ENCODE data around the gene SSR2. TPM values are rescaled to one million over a fixed set of nuclear protein-coding genes. Genes with fewer than 3 reads are reported as not detected.

Gene SSR2
- total and polyA plus RNA-seq, 2 experiments from 2014 or later, result 136 to 291 TPM

- peak; percentile 97 for DNase-seq (ENCODE audit: low spot score)
- peak; percentile 71 for ATAC-seq
- Histone ChIP-seq H3K4me2 (peak within 1 kb of the TSS; percentile 82), H2AFZ (0 out of 2 replicates have a peak within 1 kb of the TSS, but pooled peaks have one; percentile 16), H4K20me1 (replicated peaks; ENCODE audit: insufficient read depth) (peaks cover 30% of the 10 kb centered on the region), H3K36me3 (ENCODE audit: insufficient read depth) (no peaks in the 10 kb centered on the region), H3K9me2 (ENCODE audit: insufficient read depth) (no peaks in the 10 kb centered on the region), H3K27me3 (ENCODE audit: insufficient read depth) (no peaks in the 10 kb centered on the region), H3K4me1 (ENCODE audit: insufficient read depth) (peaks cover 67% of the 10 kb centered on the region), H3K4me3 (peak within 1 kb of the TSS; percentile 96), H3F3A (replicated peaks; ENCODE audit: low read depth) (peaks cover 19% of the 10 kb centered on the region), H3K79me2 (replicated peaks; ENCODE audit: insufficient read depth) (peaks cover 43% of the 10 kb centered on the region), H3K27ac (ENCODE audit: low read depth) (peak within 1 kb of the TSS; percentile 90)
- peak; percentile 1 for TF ChIP-seq REST (IDR thresholded peaks at IDR 0.05; ENCODE audit: unreplicated experiment)
- TF ChIP-seq NANOG (IDR thresholded peaks at IDR 0.05; ENCODE audit: borderline replicate concordance), result no peak
- TF ChIP-seq ZNF331 (CRISPR knock-in tag; IDR thresholded peaks at IDR 0.05; ENCODE audit: low read depth), result 0 out of 2 replicates have a peak, but pooled peaks have one; percentile 34
- TF ChIP-seq ETS1 (IDR thresholded peaks at IDR 0.05), result no peak
- peak; percentile 52 to 54 for TF ChIP-seq CTCF (conservative IDR thresholded peaks at IDR 0.05; ENCODE audit: low read depth in 2 of 2)
- TF ChIP-seq JUNB (IDR thresholded peaks at IDR 0.05; ENCODE audit: unreplicated experiment), result no peak
- no peak for TF ChIP-seq STAT1 (IDR thresholded peaks at IDR 0.05; ENCODE audit: unreplicated experiment)
- peak; percentile 56 for TF ChIP-seq POLR2AphosphoS5 (IDR thresholded peaks at IDR 0.05; ENCODE audit: low read depth)
- TF ChIP-seq EZH2 (IDR thresholded peaks at IDR 0.05; ENCODE audit: low read depth, unreplicated experiment), result no peak
- TF ChIP-seq EZH2phosphoT487 (IDR thresholded peaks at IDR 0.05; ENCODE audit: unreplicated experiment), result no peak
- TF ChIP-seq, protein P1, sequence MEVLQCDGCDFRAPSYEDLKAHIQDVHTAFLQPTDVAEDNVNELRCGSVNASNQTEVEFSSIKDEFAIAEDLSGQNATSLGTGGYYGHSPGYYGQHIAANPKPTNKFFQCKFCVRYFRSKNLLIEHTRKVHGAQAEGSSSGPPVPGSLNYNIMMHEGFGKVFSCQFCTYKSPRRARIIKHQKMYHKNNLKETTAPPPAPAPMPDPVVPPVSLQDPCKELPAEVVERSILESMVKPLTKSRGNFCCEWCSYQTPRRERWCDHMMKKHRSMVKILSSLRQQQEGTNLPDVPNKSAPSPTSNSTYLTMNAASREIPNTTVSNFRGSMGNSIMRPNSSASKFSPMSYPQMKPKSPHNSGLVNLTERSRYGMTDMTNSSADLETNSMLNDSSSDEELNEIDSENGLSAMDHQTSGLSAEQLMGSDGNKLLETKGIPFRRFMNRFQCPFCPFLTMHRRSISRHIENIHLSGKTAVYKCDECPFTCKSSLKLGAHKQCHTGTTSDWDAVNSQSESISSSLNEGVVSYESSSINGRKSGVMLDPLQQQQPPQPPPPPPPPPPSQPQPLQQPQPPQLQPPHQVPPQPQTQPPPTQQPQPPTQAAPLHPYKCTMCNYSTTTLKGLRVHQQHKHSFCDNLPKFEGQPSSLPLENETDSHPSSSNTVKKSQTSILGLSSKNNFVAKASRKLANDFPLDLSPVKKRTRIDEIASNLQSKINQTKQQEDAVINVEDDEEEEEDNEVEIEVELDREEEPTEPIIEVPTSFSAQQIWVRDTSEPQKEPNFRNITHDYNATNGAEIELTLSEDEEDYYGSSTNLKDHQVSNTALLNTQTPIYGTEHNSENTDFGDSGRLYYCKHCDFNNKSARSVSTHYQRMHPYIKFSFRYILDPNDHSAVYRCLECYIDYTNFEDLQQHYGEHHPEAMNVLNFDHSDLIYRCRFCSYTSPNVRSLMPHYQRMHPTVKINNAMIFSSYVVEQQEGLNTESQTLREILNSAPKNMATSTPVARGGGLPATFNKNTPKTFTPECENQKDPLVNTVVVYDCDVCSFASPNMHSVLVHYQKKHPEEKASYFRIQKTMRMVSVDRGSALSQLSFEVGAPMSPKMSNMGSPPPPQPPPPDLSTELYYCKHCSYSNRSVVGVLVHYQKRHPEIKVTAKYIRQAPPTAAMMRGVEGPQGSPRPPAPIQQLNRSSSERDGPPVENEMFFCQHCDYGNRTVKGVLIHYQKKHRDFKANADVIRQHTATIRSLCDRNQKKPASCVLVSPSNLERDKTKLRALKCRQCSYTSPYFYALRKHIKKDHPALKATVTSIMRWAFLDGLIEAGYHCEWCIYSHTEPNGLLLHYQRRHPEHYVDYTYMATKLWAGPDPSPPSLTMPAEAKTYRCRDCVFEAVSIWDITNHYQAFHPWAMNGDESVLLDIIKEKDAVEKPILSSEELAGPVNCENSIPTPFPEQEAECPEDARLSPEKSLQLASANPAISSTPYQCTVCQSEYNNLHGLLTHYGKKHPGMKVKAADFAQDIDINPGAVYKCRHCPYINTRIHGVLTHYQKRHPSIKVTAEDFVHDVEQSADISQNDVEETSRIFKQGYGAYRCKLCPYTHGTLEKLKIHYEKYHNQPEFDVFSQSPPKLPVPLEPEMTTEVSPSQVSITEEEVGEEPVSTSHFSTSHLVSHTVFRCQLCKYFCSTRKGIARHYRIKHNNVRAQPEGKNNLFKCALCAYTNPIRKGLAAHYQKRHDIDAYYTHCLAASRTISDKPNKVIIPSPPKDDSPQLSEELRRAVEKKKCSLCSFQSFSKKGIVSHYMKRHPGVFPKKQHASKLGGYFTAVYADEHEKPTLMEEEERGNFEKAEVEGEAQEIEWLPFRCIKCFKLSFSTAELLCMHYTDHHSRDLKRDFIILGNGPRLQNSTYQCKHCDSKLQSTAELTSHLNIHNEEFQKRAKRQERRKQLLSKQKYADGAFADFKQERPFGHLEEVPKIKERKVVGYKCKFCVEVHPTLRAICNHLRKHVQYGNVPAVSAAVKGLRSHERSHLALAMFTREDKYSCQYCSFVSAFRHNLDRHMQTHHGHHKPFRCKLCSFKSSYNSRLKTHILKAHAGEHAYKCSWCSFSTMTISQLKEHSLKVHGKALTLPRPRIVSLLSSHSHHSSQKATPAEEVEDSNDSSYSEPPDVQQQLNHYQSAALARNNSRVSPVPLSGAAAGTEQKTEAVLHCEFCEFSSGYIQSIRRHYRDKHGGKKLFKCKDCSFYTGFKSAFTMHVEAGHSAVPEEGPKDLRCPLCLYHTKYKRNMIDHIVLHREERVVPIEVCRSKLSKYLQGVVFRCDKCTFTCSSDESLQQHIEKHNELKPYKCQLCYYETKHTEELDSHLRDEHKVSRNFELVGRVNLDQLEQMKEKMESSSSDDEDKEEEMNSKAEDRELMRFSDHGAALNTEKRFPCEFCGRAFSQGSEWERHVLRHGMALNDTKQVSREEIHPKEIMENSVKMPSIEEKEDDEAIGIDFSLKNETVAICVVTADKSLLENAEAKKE (CRISPR knock-in tag; IDR thresholded peaks at IDR 0.05), result no peak
- no peak for TF ChIP-seq ZNF114 (CRISPR knock-in tag; IDR thresholded peaks at IDR 0.05)
- peak; percentile 23; the same call in 1 of the 2 replicates for TF ChIP-seq CREB1 (CRISPR knock-in tag; IDR thresholded peaks at IDR 0.05; ENCODE audit: low read depth)
- Mint-ChIP-seq H3K27me3 (ENCODE audit: insufficient read depth, low read depth, poor library complexity) (peaks cover 31% of the 10 kb centered on the region), H3K4me1 (peaks cover 75% of the 10 kb centered on the region), H3K4me3 (peak within 1 kb of the TSS; percentile 84), H3K36me3 (ENCODE audit: low read depth) (peaks cover 8% of the 10 kb centered on the region), H3K27ac (peak within 1 kb of the TSS; percentile 95), H3K9me3 (no peaks in the 10 kb centered on the region)
Measured at GRCh38 chr1:155978325-155978972, 42.3 kb downstream of the SSR2 start, which contains the start of gene ARHGEF2. TSS of gene ARHGEF2 (minus strand) at chr1:155978547. CDS start at chr1:155978427, 120 bp downstream.
